Sciatic nerve (tissue), 2 donors: ENCODE results near the gene PCSK9. TPM values are rescaled to one million over a fixed set of nuclear protein-coding genes. Genes with fewer than 3 reads are reported as not detected.
"Not testable (repeated sequence)": the region's sequence is repeated elsewhere in the genome, so short reads cannot be mapped to it uniquely, and the experiment has no call there.

Experiments
- ATAC-seq: fragments of 200-7000 bp; cut with Tn5 transposase; one replicate; pipeline ENCODE4 v1.9.1; 2020; ENCODE audit warnings: mild to moderate bottlenecking, moderate library complexity
- DNase-seq: peaks from one replicate; pipeline ENCODE4 v3.0.0-alpha.2; 2020; ENCODE audit warnings: low spot score
- intact Hi-C: fragments of 100-400 bp; cut with DNase I; formaldehyde crosslinking; loops from one replicate; pipeline ENCODE4 v1.14.2; 2022
- total RNA-seq: library from RNA; stranded (reverse); fragmentation: NEBNext Ultra II Directional; extraction: Animal tissue kit (Norgen Biotek cat#: 25700); gene quantifications from one replicate; pipeline ENCODE4 v1.2.1, GENCODE V29; 2021
- donor health status: DM: no; HTN: no; CAD: no.
- donor health status: DM: no; HTN: no; CAD: no.

PCSK9 gene
- total RNA-seq, 1 donor from 2014 or later, result 8.6 TPM

DNA sequence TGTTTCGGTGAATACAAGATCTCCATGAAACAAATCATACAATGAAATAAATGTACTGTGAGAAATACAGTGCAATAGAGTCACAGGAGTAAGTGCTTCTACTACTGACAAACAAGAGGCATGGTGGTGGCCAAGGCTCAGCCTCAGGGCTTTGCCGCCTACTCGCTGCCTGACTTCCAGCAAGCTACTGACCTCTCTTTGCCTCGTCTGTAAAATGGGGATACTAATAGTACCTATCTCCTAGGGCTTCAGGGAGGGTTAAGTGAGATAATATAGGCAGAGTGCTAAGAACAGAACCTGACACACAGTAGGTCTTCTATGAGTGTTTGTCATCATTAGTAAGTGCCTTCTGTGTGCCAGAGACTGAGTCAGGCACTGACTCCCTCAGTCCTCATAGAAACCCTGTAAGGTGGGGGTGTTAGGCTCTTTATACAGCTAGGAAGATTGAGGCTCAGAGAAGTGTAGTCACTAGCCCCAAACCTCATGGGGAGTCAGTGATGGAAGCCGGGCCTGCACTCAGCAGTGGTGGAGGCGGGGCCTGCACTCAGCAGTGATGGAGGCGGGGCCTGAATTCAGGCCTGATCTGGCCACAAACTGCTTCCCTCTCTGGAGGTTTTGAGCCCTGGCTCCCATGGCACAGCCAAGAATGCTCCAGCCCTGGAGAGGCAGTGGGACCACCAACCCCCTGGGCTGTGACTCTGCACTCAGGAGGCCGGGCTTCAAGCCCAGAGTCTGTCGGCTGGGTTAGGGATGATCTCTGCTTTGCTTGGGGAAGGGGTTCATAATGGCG, 33.8 kb upstream of the PCSK9 start:
- intact Hi-C loops, result no loop called here
- DNase-seq, result no peak
- no peak for ATAC-seq

DNA sequence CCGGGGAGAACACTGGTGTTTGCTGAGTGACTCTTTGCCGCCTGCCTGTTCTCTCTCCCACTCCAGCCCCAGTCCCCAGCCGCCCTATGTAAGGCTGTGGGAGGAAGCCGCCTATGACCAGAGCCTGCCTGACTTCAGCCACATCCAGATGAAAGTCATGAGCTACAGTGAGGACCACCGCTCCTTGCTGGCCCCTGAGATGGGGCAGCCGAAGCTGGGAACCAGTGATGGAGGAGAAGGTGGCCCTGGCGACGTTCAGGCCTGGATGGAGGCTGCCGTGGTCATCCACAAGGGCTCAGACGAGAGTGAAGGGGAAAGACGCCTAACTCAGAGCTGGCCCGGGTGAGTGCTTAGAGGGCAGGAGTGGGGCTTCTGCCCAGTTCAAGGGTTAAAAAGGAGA, 32.4 kb upstream of the PCSK9 start:
- ATAC-seq, result no peak
- no peak for DNase-seq

DNA sequence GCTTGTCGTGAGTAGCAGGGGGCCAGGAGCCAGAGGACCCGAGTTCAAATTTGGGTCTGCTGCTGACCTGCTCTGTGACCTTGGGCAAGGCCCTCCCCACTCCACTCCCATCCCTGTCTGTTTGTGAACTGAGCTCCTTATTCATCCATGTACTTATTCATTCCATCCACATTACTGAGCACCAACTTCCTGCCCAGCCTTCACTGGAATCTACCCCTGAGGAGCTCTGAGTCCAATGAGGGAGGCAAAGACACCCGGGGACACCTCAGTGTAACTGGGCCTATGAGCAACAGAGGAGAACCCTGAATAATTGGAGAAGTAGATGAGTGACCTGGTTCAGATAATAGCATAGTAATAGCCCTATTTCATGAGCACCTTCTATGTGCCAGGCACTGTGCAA, 31.7 kb upstream of the PCSK9 start:
- DNase-seq (no peak), ATAC-seq (no peak)
- intact Hi-C loops, result no loop called here

More for the DNA sequence above, 32.4 kb upstream of the PCSK9 start:
- intact Hi-C loops, result no loop called here

DNA sequence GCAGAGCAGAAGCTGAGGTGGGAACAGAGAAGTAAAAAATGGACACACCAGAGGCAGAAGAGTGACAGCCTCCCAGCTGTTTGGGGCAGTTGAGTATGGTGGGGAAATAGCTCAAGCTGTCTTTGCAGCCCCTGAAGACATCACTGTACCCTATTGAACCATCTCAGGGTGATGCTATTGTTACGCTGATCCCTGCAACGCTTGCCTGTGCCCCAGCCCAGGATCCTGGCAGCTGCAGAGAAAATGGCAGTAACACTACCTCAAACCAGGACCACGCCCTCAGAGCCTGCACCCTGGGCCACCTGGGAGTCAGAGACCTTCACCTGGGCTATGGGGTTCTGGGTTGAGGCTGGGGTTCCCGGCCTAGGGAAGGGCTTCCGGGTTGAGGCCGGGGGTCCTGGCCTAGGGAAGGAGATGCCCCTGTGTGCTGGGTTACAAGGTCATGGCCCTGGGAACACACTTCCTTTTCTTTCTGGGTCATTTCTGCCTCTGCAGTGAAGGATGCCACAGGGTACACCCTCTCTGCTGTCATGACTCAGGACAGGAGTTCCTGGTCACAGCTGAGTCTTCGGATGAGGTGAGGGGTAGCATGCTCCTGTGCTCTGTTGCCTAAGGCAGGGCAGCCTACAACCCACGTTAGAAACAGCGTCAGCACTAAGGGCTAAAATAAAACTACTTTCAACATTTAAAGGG, 29.0 kb upstream of the PCSK9 start:
- intact Hi-C loops, result no loop called here
- DNase-seq (no peak), ATAC-seq (no peak)

DNA sequence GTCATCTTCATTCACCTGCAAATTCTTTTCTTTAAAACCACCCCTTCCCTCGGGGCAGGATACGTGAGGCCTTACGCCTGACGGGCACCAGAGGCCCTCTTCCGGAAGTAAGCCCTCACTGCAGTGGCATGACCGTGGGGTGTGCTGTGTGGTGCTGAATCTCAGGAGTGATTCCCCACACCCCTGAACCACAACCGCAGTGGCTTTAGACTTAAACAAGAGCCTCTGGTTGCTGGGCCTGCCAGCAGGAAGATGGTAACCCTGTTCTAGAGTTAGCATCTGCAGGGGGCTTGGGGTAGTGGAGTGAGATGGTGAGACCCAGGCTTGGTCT, 28.5 kb upstream of the PCSK9 start:
- intact Hi-C loops, result no loop called here
- no peak for DNase-seq
- no peak for ATAC-seq

DNA sequence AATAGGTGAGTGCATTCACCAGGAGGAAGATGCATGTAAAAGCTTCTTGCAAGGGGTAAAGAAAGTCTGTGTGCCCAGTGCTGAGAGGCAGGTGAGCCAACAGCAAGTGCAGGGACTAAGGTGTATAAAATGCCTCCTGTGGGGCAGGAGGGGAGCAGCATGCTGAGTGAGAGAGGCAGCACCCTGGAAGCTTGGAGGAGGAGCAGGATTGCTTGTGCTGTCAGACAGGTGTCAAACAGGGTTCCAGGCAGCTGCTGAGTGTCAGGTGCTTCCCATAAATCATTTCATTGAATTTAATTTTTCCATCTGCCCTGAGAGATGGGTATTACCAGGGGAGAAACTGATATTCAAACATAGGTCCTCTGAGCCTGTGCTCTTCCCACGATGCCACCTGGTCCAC, 26.7 kb upstream of the PCSK9 start:
- ATAC-seq (no peak), DNase-seq (no peak)
- intact Hi-C loops, result no loop called here

DNA sequence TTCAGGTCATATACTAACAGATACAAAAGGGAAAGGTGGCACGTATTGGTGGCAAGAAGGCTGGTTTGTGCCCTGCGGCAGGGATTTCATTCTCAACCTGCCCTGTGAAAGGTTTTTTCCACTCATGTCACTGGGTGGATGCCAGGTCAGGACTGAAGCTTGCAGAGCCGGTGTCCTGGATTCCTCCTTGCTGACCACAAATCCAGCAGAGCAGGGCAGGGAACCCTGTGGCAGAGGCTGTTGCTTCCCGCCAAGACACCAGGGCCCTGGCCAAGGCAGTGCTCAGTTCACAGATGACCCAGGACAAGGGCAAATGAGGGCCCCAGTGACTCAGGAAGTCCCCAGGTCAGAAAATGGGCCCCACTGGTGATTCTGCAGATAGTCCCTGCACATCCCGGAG, 24.2 kb upstream of the PCSK9 start:
- DNase-seq (no peak), ATAC-seq (no peak)
- intact Hi-C loops, result no loop called here

DNA sequence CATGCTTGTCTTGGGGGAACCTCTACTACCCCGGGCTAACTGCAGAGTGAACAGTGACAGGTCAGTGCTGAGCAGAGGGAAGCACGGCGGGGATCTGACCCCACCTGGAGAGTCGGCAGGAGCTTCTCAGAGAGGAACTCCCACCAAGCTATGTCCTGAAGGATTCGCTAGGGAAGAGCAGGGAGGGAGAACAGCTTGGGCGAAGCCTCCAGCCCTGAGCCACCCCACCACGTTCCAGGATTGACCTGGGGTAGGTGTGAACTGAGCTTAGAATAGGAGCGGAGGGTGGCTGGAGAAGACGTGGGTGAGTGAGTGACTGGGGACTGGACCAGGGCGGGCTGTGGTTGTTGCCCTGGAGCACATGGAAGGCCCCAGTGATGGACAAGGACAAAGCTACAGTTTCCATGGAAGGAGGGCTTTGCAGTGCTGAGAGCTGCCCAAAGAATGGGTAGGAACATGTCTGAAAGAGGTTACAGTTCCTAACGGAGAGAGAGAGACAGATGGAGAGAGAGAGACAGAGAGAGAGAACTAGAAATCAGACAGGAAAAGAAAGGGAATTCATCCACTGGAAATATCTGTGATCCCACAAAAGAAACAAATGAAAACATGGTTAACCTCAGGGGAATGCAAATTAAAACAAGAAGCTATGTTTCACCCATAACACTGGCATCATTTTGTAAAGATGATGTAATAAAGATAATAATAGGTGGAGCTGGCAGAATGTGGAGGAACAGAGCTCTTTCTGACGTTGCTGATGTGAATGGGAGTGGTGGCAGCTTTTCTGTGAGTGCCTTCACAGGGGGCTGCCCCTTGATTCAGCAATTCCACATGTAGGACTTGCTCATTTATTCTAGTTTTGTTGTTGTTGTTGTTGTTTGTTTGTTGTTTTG, 23.4 kb upstream of the PCSK9 start:
- no peak for DNase-seq
- intact Hi-C loops, result no loop called here

DNA sequence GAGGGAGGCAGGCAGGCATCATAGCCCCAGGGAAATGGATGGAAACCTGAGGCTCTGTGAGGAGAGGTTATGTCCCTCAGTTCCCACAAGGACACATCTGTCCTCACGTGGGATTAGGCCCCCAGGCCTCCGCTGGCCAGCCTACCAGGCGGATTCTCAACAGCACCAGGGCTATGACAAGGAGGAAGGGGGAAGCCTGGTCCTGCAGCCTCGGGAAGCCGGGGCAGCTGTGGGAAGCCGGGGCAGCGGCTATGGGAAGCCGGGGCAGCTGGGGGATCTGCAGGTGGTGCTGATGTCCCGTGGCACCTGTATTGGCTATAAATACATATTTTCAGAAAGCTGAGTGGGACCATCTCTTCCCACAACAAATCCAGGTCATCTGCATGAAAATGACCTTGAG, 21.0 kb upstream of the PCSK9 start:
- ATAC-seq (no peak), DNase-seq (no peak)
- intact Hi-C loops, result no loop called here

More for the DNA sequence above, 23.4 kb upstream of the PCSK9 start:
- ATAC-seq, result no peak

DNA sequence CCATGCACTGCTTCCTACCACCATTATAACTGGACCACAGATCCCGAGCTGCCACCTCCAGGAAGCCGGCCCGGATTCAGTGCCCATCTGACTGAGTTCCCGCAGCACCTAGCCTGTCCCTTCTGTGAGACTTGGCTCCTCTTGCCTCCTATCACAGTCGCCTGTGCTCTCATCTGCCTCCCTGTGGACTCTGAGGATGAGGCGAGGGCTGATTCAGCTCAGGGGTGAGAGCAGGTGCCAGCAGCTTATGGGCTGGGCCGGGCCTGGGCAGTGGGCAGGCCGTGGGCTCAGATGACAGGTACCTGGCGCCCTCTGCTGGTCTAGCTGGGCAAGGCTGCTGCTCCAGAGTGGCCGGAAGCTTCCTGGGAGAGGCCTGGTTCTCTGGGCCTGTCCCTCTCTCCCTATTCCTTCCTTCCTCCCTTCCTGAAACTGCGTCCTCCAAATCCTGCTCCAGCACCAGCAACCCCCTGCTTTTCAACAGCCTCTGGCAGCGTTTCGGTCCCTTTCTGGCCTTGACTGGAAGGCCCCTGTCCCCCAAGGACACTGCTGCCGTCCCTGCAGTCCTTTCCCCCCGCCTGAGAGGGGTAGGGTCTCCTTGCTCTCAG, 17.3 kb upstream of the PCSK9 start:
- peak; percentile 82 for DNase-seq
- intact Hi-C loops, result no loop called here
- ATAC-seq, result peak; percentile 95

DNA sequence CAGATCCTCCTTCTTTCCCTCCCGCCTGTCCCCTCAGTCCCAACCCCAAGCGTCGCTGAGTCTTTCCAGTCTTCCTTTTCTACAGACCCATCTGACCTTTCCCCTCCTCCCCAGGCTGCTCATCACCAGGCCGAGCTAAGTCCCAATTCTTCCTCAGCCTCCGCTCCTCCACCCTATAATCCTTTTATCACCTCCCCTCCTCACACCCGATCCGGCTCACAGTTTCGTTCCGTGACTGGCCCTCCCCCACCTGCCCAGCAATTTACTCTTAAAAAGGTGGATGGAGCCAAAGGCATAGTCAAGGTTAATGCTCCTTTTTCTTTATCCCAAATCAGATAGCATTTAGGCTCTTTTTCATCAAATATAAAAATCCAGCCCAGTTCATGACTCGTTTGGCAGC, 15.2 kb upstream of the PCSK9 start:
- intact Hi-C loops, DNase-seq, ATAC-seq: not testable (repeated sequence)

DNA sequence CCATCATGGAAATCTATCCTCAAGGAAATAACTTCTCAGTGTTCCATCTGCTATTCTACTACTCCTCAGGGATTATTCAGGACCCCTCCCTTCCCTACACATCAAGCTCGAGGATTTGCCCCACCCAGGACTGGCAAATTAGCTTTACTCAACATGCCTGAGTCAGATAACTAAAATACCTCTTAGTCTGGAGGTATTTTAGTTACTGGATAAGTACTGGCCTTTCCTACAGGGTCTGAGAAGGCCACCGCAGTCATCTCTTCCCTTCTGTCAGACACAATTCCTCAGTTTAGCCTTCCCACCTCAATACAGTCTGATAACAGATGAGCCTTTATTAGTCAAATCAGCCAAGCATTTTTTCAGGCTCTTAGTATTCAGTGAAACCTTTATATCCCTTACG, 12.7 kb upstream of the PCSK9 start:
- DNase-seq, ATAC-seq, intact Hi-C loops: not testable (repeated sequence)

DNA sequence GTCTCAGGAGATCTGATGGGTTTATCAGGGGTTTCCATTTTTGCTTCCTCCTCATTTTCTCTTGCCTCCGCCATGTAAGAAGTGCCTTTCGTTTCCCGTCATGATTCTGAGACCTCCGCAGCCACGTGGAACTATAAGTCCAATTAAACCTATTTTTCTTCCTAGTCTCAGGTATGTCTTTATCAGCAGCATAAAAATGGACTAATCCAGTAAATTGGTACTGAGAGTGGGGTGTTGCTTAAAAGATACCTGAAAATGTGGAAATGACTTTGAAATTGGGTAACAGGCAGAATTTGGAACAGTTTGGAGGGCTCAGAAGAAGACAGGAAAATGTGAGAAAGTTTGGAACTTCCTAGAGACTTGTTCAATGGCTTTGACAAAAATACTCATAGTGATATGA, 8.2 kb upstream of the PCSK9 start:
- ATAC-seq, intact Hi-C loops, DNase-seq: not testable (repeated sequence)

DNA sequence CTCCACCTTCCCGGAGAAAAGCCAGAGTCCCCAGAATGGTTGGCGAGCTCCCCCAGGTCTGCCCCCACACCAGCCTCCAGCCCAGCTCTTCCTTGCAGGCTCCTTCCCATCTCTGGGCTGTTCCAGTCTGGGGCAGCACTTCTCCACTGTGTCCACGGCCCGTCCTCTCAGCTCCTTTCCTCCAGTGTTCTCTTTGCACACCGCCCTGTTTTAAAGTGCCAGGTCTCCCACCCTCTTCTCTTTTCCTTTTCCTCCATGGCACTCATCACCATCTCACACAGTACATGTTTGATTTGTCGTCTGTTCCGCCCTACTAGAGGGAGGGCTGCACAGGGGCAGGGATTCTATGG, 6.1 kb upstream of the PCSK9 start:
- intact Hi-C loops, result no loop called here
- DNase-seq, result no peak
- ATAC-seq, result no peak

DNA sequence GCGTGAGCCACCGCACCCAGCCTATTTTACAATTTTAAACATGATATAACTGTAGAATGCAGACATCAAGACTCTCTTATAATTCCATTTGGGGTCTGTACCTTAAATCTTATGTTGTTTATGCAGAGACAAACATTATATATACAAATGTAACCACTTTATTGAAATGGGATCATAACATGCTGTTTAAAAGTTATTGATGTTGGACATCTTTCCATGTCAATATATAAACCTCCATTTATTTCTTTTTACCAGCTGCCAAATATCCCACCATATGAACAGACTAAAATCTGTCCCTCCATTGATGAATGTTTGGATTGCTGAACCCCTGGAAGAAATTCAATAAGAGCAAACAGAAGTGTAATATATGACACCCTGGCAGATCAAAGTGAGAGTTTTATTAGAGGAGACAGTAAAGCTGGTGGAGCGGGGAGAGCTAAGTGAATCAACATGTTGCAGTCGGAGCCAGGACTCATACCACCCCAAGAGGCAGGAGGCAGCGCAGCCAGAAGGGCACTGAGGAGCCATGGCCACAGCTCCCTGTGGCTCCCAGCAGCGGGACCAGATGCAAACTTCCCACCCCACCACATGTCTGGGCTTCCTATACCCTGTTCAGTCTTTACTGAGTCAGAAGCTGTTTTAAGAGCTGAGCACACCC, 4.7 kb upstream of the PCSK9 start:
- DNase-seq, result no peak
- ATAC-seq, result no peak
- intact Hi-C loops, result no loop called here

DNA sequence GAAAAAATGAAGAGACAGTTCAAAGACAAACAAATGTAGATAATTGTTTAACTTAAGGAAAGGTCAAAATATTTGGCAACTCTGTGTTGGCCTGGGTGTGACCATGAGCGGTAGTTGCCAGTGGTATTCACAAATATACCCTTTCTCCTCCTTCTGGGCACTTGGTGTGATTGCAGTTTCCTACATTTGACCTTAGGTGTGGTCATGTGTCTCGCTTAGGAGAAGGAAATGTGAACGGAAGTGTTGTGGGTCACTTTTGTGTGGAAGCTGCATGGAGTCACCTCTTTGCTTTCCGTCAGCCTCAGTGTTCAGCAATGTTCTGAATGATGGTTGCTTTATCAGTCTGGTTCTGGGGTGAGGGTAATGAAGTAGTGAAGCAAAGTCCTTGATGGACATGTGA, 3.4 kb upstream of the PCSK9 start:
- ATAC-seq, result no peak
- no peak for DNase-seq
- intact Hi-C loops, result no loop called here

DNA sequence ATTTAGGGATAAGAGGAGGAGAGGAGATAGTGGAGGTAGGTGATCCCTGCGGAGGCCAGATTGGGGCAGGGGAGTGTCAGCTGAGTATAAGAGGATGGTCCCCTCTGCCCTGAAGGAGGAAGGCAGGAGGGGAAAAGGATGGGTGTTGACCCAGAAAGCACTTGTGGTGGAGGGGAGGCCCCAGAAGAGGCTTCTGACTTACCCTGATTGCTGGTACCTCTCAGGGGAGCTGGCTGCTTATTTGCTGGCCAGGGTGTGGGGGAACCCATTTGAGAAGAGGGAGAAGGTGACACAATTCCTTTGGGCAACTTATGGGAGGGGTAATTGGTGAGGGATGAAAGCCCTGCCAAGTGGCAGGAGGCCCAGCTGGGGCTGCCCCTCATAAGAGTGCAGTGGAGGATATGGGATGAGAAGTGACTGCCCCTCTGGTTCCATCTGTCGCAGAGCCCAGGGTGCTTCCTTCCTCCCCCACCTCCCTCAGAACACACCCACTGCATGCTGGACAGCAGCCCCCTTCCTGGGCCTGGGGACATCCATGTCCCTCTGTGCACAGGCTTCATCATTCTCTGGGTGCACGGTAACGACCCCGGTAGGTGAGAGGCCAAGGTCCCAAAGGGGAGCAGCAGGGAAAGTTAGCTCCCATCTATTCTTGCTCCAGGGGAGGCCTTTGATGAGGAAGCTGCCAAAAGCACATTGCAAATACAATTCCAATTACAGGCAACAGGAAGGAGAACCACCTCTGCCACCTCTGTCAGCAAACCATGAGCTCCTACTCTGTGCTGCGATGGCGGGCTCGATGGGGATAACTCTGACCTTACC, 1.4 kb upstream of the PCSK9 start:
- no peak for DNase-seq
- intact Hi-C loops, result no loop called here

DNA sequence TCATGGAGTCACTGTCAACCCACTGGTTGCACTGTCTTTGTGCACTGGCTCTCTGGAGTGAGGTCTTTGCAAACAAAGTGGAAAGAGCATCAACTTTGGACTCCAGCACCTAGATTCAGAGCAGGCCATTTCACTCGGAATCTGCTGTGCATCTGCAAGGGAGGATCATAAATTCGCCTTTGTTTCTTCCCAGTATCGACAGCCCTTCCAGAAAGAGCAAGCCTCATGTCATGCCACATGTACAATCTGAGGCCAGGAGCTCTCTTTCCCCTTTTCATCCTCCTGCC, 853 bp upstream of the PCSK9 start:
- intact Hi-C loops, result no loop called here
- ATAC-seq, result no peak
- no peak for DNase-seq

More for the DNA sequence above, 1.4 kb upstream of the PCSK9 start:
- no peak for ATAC-seq
